HG02571 (cell line): ENCODE data around the gene ATF7IP2.
A peak's percentile ranks its signal among the peaks of the same experiment; 100 is the strongest.

Experiments used
- ATAC-seq: cut with Tn5 transposase; IDR thresholded peaks from one replicate; pipeline ENCODE4 v1.9.1; 2021; ENCODE audit warnings: mild to moderate bottlenecking, moderate library complexity; ENCODE audit not compliant: unreplicated experiment

The ATF7IP2 gene

DNA sequence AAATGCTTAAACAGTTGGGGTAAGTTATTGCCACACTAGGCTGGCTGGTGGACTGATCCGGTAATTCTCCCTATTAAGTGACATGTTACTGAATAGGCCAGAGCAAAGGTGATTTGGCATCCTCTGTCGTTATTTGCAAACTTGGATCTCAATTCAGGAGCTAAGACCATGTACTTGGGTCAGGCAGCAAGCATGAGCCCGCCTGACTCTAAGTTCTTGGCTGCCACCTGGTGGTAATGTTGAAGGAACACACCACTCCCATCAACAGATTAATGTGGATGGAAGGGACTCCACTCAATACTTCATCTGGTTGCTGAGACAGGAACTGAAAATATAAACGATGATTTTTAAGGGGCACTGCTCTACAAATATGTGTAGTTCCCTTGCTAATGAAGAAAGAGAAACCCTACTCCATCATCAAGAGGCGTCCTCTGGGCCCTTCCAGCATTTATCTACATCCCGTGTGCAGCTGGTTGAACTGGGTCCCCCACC lies 123.7 kb downstream of the ATF7IP2 start:
- peak; percentile 63 for ATAC-seq

DNA sequence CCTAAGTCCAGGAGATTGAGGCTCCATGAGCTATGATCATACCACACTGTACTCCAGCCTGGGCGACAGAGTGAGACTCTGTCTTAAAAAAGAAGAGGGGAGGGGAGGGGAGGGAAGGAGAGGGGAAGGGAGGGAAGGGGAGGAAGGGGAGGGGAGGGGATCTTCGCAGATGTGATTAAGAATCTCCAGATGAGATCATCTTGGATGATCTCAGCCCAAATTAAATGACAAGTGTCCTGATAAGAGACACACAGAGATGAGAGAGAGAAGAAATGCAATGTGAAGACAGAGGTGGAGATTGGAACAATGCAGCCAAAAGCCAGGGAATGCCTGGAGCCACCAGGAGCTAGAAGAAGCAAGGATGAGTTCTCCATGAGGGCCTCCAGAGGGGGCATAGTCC lies 124.4 kb downstream of the ATF7IP2 start:
- ATAC-seq, result no peak

DNA sequence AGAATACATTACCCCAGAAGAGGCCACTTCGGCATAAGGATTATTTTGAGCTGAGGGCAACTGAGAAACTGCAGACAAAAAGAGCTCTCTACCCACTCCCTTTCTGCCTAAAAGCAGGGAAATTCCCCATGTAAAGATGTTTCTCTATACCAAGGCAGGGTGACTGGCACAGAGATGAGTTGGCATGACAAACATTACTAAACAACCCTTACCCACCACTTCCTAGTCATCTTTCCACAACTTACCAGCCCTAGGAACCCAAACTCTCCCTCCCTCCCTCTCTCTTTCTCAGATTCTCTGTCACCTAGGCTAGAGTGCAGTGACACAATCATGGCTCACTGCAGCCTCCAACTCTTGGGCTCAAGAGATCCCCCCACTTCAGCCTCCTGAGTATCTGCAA lies 126.0 kb downstream of the ATF7IP2 start:
- ATAC-seq, result no peak

DNA sequence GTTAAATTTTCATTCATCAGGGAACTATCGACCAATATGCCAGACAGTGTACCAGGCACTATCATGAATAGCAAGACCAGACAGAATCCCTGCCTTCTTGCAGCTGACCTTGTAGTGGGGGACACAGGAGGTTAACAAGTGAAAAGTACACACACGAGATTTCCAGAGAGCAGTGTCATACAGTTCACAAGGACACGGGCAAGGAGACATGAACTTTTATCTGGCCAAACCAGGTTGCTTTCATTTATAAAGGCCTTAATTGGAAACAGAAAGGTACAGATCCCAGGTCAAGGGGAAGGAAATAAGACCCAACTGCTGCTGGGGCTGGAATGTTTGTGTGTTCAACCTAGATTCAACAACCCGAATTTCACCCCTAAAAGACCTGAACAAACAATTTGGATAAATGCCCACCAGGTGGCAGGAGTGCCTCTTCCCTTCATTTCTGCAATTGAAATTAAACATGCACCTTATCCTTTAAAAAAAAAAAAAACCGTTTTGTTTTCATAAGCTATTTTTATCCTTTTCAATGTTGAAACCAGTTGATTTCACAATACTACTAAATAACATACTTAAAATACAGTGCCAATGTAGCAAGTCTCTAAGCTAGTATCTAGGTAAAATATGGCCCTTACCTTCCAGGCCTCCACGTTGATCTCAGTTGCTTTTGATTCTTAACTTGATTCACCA lies 128.7 kb downstream of the ATF7IP2 start:
- no peak for ATAC-seq

DNA sequence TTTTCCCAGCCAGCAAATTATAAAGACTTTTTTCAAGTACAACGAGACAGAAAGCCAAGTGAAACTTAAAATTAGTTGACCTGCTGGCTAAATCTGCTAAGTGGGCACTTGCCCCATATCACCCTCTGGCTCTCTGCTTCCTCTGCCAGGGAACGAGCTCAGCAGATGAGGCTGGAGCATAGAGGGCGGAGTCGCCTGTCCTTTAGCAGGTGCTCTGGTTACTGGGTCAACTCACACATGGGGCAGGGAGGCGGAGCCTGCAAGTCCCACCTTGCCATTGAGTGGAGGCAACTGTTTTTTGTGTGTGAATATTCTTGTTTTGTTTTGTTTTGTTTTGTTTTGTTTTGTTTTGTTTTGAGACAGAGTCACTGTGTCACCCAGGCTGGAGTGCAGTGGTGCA lies 132.0 kb downstream of the ATF7IP2 start:
- no peak for ATAC-seq

DNA sequence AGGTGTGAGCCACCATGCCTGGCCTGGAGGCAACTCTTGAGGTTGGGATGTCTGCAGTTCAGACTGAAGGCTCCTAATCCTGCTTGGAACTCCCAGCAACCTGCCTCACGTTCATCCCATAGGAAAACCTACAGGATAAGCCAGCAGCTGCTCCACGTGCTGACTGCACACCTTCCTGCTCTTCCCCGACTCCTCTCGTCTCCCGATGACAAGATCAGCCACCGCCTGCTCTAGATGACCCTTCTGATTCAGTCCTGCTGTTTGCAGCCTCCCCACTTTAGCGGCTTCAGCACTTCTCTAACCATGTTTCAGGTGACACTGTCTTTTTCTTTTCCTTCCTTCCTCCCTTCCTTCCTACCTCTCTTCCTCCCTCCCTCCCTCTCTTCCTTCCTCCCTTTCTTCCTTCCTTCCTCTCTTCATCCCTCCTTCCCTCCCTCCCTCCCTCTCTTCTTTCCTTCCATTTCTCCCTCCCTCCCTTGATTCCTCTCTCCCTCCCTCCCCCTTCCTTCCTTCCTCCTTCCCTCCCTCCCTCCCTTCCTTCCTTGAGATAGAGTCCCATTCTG lies 132.7 kb downstream of the ATF7IP2 start:
- ATAC-seq, result no peak

DNA sequence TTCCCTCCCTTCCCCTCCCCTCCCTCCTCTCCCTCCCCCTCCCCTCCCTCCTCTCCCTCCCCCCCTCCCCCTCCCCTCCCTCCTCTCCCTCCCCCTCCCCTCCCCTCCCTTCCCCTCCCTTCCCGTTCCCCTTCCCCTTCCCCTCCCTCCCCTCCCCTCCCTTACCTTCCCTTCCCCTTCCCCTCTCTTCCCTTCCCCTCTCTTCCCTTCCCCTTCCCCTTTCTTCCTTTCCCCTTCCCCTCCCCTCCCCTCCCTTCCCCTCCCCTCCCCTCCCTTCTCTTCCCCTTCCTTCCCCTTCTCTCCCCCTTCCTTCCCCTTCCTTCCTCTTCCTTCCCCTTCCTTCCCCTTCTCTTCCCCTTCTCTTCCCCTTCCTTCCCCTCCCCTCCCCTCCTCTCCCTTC lies 133.4 kb downstream of the ATF7IP2 start:
- no peak for ATAC-seq

DNA sequence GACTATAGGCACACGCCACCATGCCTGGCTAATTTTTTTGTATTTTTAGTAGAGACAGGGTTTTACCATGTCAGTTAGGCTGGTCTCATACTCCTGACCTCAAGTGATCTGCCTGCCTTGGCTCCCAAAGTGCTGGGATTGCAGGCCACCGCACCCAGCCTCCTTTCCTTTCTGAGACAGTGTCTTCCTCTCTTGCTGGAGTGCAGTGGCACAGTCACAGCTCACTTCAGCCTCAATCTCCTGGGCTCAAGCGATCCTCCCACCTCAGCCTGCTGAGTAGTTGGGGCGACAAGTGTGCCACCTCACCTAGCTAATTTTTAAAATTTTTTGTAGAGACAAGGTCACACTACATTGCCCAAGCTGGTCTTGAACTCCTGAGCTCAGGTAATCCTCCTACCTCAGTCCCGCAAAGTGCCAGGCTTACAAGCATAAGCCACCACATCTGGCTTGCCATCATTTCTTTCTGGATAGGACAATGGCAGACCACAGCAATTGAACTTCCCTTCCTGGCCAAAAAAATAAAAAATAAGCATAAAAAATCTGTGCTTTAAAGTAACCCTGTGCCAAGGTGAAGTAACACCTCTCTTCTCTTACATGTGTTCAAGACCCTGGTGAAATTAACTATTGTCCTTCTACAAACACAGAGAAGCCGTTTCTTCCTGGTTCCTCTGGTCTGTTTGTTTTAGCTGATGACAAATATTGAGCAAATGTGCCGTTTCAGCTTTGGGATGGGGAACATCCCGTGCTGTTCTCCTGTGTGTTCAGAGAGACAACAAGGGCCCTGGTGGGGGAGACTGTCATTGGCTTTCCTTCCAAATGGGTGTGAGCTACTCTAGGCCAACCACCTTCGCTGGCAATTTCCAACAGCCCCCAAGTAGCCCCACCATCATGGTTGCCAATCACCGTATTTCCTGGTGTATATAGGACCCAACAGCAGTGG lies 134.3 kb downstream of the ATF7IP2 start:
- no peak for ATAC-seq

DNA sequence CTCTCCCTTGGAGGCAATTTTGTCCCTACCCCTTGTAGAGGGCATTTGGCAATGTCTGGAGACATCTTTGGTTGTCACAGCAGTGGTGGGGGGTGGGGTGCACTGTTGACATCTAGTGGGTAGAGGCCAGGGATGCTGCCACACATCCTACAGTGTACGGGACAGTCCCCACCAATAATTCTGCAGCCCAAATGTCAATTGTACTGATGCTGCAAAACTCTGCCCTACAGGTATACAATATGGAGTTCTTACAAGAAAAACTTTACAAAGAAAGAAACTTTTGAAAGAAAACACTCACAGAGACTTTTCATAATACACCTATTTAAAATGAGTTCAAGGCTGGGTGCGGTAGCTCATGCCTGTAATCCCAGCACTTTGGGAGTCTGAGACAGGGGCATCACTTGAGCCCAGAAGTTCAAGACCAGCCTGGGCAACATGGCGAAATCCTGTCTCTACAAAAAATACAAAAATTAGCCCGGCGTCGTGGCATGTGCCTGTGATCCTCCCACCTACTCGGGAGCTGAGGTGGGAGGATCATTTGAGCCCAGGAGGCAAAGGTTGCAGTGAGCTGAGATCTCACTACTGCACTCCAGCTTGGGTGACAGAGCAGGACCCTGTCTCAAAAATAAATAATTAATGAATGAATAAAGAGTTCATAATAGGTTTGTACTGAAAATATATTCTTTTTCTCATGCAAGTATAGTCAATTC lies 135.2 kb downstream of the ATF7IP2 start:
- no peak for ATAC-seq

DNA sequence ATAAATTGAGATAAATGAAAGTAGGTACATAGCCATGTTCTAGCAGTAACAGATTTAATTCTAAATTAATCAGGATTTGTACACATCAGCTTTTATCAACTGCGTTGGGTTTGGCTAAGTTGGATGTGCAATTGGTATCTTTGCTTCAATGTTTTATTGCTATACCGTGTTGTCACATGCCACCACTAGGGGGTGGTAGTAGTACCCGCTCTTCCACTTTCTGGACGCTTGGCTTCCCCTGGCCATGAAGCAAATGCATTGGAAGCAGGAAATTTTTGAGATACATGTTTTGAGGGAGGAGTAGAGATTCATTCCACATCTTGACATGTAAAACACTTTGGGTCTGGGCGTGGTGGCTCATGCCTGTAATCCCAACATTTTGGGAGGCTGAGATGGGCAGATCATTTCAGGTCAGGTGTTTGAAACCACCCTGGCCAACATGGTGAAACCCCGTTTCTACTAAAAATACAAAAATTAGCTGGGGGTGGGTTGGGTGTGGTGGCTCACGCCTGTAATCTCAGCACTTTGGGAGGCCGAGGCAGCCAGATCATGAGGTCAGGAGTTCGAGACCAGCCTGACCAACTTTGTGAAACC lies 135.9 kb downstream of the ATF7IP2 start:
- ATAC-seq, result no peak

DNA sequence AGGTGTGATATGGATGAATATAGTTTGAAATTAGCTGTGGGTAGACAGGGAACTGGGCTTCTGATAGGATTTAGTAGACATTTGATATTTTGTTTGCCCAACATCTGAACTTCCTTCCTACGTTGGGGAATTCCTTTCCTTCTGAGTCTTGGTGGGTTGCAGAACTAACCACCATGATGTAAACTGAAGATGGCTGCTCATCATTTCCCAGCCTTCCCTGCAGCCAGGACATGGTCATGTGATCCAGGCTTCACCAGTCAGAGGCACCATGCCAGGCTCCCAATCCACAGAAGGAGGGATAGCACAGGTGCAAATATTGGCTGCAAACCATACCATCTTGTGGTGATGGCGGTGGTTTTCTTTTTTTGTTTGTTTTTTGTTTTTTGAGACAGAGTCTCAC lies 137.1 kb downstream of the ATF7IP2 start:
- ATAC-seq, result no peak

DNA sequence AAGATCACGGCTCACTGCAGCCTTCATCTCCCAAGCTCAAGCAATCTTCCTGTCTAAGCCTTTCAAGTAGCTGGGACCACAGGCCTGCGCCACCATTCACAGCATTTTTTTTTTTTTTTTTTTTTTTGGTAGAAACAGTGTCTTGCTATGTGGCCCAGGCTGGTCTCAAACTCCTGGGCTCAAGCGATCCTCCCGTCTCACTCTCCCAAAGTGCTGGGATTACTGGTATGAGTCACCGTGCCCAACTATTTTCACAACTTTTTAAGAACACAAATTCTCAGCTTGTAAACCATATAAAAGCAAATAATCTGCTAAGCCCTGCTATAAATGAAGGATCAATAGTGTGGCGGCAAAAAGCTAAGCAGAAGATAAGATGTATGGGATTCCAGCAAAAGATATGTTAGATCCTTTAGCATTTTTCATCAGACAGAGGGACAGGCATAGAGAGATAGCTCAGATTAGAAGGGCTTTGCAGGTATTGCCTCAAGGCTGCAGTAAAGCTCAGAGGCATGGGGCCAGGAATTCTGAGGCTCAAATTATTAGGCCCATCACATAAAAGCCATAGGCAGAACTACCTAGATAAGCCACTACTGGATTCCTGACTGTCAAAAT lies 139.5 kb downstream of the ATF7IP2 start:
- ATAC-seq, result no peak

DNA sequence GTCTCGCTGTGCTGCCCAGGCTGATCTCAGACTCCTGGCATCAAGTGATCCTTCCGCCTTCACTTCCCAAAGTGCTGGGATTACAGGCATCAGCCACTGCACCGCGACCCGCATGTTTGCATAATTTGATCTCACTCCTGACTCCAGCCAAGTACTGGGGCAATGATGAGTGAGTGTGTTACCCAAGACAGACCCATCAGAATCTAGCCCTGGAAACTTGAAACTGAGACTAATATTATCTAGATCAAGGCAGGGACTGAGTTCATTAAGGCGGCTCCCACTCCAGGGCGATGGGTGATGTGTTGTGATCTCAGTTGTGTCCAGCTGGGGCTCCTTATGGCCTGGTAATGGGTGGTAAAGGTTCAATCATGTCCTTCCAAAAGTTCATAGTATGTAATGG lies 141.1 kb downstream of the ATF7IP2 start:
- no peak for ATAC-seq

DNA sequence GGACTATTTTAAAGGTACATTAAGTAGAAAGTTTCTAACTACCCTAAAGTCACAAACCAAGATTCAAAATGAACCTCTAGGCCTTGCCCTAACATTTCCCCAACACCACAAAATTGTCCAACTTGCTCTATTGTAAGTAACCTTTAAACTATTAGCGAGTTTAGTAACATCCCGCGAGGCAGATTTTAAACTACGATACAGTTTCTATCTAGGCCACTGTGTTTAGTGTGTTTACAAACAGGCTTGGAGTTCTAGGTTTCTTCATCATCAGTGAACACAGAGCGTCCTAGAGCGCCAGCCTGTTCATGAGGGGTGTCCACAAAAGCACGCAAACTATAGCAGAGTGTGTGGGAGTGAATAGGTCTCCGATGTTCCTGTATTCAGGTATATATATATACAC lies 142.8 kb downstream of the ATF7IP2 start:
- no peak for ATAC-seq

DNA sequence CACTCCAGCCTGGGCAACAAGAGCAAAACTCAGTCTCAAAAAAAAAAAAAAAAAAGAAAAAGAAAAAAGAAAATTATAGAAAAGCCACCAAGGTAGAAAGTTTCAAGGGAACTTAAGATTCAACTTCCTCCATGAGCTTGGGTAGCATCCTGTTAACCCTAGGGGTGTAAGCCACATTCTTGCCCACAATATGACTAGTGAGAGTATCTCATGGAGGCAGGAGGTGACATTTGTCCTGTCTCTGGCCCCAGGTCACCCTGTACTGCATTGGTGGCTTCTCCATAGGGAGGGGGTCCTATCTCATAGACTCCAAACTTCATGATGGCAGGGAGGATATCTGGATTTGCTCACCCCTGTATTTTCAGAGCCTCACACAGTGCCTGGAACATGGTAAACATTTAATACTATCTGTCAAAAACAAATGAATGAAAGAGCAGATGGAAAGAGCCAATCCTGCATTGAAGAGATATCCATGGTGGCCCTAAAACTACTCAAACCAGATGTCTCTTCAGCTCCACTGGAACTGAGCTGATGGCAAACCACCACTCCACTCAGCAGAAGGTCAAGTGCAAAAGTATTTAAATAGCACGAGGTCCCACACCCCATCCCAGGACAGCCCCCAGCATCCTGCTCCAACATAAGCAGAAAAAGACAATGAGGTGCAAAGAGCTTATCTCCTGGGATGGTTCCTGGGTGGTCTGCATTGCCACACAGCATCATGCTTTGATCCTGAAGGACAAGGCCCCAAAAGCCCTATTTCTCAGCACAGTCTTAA lies 144.2 kb downstream of the ATF7IP2 start:
- ATAC-seq, result no peak

DNA sequence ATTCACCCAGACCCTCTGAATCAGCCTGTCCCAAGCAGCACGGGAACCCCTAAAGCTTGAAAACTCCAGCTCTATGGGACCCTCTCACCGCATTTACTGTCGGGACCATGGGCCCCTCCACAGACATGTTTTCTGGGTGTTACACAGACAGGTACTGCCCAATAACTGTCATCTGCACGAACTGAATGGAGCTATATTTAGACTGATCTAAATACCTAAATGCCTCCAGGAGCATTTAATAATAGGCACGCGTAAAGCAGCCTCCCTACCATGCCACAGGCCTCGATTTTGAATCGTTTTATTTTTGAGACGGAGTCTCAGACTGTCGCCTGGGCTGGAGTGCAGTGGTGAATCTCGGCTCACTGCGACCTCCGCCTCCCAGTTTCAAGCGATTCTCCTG lies 144.8 kb downstream of the ATF7IP2 start:
- no peak for ATAC-seq

DNA sequence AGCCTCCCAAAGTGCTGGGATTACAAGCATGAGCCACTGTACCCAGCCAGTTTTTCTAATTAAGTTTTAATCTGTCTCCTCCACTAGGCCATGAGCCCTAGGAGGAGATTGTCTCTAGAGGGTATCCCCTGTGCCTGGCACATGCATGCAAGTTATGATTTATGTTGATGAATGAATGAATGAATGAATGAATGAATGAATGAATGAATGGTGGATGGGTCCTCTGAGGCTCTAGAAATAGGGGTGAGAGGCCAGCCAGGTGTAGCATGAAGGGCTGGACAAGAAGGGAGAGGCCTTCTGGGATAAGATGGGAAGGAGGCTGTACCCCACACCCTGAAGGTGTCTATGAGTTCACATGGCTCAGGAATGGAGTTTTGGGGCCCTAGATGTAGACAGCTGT lies 145.7 kb downstream of the ATF7IP2 start:
- ATAC-seq, result no peak
